CD4-positive, alpha-beta T cell treated with Interleukin-4 for 1 hour (primary cell): ENCODE measurements around the gene HPN.
"Not testable (repeated sequence)": the region's sequence is repeated elsewhere in the genome, so short reads cannot be mapped to it uniquely, and the experiment has no call there.

Source experiments
- DNase-seq, 2 donors: peaks; one replicate each; pipeline ENCODE4 v3.0.0-alpha.2; 2020 to 2022

The HPN gene

DNA sequence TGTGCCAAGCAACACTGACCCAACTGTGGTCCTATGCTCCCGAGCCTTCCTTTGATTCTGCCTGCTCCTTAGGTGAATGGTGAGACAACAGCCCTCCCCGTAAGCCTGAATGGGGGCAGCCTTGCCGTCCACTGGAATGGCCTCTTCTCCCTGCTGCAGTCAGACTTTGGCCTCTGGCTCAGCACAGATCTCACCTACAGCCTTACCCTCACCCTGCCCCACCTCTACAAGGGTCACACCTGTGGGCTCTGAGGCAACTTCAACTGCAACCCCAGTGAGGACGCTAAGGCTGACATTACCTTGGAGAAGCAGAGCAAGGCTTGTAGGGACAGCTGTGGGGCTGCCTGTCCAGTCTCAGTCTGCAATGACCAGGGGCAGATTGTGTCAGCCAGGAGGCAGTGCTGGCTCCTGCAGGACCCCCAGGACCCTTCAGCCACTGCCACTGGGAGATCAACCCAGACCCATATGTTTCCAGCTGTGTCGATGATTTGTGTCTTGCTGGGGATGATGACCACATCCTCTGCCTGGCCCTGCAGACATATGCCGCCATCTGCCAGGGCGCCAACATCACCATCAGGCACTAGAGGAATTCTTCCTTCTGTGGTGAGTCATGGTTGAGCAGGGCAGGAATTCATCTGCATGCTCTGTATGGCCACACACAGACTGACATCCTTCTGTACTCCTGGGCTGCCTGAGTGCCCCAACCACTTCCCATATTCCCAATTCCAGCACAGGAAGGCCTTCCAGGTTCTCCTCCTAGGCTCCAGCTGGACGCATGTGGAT, 46.8 kb downstream of the HPN start:
- no peak for DNase-seq

DNA sequence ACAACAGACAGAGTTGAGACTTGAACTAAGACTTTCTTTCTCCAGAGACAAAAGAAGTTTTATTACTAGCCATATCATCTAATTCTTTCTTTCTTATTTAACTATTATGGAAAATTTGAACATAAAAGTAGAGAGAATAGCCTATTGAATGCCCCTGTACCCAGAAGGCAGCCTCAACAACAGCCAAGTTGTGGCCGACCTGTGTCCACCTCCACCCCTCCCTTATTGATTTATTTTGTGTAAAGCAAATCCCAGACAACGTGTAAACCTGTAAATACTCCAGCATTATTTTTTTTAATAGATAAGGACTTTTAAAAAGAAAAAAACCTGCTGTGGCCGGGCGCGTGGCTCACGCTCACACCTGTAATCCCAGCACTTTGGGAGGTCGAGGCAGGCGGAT, 48.0 kb downstream of the HPN start:
- no peak for DNase-seq

DNA sequence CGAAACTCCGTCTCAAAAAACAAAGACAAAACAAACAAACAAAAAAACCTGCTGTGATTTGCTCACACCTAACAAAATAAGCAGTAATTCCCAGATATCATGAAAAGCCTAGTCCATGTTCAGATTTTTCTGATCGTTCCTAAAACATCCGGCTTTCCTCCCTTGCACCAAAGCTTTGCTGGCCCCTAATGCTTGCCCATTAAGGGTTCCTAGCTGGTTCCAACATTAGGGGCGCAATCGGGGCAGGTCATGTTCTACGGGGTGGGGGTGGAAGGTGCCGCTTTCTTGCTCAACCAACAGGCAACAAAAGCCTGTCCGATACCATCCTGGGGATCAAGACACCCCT, 48.6 kb downstream of the HPN start:
- no peak for DNase-seq

DNA sequence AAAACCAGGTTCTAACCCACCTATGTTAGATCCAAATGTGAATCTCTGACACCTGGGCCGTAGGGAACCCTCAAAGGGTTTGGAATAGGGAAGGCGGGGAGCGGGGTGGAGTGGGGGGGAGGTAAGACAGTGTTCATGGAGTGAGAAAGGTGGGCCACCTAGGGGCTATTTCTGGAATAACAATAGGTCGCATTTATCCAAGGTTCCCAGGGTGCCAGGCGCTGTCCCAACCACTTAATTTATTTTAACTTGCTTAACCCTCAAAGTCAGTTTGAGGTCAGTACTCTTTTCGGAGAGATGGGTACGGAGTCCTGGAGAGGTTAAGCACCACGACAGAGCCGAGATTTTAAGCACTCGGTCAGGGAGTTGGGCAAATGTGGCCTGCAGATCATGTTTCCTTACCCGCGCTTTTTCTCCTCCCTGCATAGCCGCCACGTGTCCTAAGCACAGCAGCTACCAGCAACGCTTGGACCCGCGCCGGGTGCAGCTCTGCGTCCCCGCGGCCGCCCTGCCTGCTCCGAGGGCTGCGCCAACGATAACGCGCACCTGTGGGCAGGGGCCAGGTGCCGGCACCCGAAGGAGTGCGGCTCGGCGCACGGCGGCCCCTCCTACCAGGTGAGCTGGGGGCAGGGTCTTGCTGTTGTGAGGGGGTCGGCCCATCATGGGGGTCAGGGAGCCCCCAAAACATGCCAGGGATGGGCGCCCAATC, 49.1 kb downstream of the HPN start:
- peak; percentile 46 to 57 for DNase-seq

DNA sequence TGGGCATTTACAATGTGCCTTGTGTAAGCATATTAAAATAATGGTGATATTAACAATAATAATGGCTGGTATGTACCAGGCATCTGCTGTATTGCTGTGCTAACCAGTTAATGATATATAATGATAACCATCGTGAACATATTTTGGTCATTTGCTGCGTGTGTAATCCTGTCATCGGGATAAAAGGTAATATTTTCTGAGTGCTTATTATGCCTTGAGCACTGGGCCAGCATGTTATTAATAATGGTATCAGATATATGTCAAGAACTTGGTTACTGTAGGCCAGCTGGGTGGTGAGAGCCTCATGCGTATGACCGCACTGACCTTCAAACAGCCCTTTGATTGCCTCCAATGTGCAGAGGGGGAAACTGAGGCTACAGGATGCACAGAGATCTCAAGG, 51.9 kb downstream of the HPN start:
- no peak for DNase-seq

DNA sequence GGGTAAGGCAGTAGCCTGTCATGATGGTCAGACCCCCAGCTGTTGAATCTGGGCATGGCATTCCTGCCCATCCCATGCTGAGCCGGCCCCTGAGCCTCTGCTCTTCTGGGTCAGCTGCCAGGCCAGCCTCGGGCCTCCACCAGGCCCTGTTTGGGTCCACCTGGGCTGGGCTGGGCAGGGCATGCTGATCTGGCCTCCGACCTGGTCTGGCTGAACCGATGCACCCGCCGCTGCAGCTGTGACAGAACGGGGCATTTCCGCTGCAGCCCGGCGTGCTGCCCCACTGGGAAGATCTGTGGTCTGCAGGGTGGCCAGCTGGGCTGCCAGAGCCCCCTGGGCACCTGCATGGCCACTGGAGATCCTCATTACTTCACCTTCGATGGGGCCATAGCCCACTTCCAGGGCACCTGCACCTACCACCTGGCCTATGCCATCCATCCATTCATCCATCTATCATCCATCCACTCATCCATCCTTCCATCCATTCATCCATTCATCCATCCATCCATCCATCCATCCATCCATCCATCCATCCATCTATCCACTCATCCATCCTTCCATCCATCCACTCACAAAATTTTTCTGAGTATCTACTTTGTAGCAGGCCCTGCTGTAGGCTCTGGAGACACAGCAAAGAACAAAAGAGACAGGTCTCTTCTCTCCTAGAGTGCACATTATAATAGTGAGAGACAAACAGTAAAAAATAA, 52.6 kb downstream of the HPN start:
- no peak for DNase-seq

DNA sequence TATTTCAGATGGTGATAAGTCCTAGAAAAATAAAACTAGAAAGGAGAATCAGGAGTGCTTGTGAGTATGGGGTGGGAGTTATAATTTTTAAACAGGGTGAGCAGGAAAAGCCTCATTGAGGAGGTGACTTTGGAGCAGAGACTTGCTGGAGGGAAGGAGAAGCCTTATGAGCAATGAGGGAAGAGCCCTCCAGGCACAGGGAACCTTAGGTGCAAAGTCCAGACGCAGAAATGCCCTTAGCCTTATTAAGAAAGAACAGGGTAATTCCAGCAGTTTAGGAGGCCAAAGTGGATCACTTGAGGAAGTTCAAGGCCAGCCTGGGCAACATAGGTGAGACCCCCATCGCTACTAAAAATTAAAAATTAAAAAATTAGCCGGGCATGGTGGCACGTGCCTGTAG, 53.1 kb downstream of the HPN start:
- no peak for DNase-seq

DNA sequence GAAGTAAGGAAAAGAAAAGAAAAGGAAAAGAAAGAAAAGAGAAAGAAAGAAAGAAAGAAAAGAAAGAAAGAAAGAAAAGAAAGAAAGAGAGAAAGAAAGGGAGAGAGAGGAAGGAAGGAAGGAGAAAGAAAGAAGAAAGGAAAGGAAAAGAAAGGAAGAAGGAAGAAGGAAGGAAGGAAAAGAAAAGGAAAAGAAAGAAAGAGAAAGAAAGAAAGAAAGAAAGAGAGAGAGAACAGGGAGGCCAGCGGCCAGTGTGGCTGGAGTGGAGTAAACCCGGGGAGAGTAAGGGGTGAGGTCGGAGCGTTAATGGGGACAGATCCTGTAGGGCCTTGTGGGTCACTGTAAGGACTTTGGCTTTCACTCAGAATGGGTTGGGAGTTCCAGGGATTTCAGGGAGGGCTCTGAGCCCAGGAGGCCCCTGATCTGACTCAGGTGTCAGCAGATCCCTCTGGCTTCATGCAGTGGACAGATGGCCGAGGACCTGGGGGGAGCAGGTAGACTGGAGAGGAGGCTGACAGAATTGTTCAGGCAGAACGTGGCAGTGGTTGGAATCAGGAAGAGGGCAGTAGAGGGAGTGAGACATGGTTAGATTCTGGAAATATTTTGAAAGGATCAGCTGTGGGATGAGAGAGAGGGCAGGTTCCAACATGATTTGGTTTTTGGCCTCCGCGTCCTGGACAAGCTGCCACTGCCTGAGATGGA, 54.3 kb downstream of the HPN start:
- DNase-seq, result no peak

DNA sequence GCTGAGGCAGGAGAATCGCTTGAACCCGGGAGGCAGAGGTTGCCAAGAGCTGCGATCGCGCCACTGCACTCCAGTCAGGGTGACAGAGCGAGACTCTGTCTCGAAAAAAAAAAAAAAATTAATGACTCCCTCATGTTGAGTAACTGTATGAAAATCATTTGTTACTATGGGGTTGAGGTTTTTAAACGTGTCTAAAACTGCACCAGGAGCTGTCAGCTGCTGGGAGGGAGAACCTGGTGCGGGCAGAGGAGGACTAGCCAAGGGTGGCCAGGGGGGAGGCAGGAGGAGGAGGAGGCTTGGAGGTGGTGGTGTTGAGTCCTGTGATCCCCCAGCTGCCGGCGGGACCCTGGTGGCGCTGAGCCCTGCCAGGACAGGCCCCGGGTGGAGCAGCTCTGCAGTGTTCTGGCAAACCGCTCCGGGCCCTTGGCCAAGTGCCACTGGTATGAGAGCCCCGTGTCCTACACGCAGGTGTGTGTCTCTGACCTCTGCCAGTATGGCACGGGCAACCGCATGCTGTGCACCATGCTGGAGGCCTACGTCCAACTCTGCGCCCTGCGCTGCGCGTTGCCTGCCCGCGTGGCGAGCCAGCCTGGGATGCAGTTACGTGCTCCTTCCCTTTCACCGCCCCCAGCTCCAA, 57.0 kb downstream of the HPN start:
- no peak for DNase-seq

DNA sequence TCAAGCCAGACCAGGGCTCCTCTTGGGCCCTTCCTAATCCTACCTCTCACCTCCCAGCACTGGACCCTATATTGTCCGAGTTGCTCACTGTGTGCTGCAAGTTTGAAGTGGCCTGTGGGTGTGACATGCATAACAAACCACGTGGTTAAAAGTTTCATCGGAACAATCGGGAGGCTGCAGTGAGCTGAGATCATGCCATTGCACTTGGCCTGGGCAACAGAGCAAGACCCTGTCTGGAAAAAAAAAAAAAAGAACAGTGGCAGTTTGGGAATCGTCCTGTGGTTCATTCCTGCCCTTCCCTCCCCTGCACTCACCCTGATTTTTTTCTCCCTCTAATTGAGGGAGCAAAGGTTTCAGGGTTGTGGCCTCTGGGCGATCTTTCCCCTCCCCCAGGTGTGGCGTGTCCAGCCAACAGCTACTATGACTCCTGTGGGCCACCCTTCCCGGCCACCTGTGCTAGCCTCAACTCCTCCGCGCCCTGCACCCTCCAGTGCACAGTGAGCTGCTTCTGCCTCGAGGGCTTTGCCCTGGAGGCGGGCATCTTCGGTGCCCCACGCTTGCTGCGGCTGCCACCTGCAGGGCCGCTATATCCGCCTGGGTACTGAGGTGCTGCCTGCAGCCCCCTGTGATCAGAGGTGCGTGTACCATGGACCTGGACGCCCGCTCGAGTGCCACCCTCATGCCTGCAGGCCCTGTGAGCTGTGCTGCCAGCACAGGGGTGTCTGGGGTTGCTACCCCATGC, 57.8 kb downstream of the HPN start:
- DNase-seq, result no peak

DNA sequence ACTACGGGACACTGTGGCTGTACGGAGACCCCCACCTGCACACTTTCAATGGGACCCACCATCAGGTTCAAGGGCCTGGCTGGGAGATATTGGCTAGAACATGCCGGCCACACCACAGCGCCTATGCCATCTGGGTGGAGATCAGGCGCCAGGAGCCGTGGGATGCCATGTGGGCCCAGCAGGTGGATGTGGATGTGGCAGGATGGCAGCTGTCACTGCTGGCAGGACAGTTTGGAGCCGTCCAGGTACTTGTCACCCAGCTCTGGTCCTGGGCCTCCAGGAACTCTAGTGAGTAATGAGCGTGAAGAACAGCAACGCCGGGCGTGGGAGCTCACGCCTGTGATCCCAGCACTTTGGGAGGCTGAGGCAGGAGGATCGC, 58.4 kb downstream of the HPN start:
- no peak for DNase-seq

DNA sequence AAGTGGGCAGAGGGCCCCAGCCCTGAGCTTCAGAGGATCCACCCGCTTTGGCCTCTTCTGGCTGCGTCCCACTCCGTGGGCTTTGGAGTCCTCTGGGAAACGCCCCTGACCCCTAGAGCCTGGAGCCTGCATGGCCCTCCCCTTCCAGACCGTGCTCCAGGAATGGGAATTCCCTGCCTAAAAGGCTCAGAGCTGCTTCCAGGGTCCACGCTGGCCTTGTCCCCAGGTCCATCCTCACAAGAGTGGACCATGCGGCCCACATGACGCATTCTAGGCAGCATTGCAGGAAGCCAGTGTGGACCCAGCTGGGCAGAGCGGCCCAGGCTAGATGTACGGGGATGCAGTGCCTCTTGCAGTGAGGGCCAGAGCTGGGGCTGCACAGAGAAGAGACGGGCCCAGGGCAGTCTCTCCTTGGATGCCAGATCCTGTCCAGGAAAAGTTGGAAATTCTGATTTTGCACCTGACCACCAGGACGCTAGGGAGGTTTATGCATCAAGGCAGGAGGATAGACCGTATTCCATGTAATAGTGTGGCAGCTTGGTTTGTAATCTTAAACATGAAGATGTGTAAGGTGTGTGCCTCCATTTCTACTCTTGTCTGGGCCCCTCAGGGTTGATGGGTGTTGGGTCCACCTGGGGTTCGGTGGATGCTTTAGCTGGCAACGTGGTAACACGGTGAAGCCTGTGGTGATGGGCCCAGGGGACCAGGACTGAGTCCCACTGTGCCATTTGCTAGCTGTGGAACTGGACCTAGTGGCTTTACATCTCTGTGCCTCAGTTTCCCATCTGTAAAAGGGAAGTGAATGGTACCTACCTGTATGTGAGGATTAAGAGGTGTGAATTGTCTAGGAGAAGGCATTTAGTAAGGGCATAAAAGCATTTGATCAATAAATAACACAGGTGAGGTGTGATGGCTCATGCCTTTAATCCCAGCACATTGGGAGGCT, 59.3 kb downstream of the HPN start:
- no peak for DNase-seq

DNA sequence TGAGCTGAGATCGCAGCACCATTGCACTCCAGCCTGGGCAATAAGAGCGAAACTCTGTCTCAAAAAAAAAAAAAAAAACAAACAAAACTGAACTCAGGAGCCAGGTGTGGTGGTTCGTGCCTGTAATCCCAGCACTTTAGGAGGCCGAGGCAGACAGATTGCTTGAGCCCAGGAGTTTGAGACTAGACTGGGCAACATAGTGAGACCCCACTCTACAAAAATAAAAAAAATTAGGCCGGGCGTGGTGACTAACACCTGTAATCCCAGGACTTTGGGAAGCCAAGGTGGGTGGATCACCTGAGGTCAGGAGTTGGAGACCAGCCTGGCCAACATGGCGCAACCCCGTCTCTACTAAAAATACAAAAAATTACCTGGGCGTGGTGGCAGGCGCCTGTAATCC, 60.4 kb downstream of the HPN start:
- not testable (repeated sequence) for DNase-seq

DNA sequence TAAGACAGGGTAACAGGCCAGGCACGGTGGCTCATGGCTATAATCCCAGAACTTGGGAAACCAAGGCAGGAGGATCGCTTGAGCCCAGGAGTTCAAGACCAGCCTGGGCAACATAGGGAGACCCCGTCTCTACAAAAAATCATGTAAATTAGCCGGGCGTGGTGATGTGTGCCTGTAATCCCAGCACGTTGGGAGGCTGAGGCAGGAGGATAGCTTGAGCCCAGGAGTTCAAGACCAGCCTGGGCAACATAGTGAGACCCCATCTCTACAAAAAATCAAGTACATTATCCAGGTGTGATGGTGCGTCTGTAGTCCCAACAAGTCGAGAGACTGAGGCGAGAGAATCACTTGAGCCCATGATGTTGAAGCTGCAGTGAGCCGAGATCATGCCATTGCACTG, 62.1 kb downstream of the HPN start:
- DNase-seq, result not testable (repeated sequence)

DNA sequence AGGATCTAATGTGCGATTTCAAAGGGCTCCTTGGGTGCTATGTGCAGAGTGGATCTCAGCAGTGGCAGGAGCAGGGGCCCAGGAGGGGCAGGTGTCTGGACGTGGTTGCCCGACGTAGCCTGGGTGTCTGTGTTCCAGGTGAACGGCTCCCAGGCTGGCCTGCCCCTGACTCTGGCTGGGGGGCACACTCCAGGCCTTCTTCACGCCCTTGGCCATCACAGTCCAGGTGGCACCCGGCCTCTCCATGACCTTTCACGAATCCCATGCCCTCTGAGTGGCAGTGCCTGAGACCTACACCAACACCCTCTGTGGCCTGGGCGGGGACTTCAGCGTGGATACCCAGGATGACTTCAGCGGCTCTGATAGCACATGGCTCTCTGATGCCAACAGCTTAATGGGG, 62.8 kb downstream of the HPN start:
- DNase-seq, result no peak

DNA sequence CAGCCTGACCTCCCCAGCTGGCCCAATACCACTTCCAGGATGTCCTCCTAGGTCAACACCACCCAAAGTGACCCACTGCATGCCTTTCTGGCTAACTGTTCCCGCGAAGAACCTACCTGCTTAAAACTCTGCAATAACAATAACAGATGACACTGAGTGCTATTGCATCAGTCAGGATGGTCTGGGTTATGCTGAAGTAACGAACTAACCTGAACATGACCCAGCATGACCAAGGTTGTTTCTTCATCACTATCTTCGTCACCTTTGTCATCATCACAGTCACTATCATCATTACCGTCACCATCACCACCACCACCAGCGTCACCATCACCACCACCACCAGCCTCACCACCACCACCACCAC, 63.5 kb downstream of the HPN start:
- DNase-seq, result no peak

DNA sequence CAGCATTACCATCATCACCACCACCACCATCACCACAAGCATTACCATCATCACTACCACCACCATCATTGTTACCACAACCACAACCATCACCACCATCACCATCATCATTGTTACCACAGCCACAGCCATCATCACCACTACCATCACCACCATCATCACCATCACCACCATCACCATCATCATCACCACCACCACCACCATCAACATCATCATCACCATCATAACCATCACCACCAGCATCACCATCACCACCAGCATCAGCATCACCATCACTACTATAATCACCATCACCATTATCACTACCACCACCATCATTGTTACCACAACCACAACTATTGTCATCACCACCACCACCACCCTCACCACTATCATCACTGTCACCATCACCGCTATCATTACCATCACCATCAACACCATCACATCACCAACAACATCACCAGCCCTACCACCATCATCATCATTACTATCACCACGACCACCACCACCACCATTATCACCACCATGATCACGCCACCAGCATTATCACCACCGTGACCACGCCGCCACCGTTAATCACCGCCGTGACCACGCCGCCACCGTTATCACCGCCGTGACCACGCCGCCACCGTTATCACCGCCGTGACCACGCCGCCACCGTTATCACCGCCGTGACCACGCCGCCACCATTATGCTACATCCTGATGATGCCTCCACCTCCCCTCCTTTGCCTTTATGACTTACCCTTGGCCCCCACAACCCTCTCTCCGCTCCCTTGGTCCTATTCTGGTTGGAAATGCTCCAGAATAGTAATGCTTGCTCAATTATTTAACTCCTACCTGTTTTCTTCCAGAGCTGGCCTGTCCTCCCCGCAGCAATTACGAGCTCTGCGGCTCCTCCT, 64.1 kb downstream of the HPN start:
- no peak for DNase-seq

DNA sequence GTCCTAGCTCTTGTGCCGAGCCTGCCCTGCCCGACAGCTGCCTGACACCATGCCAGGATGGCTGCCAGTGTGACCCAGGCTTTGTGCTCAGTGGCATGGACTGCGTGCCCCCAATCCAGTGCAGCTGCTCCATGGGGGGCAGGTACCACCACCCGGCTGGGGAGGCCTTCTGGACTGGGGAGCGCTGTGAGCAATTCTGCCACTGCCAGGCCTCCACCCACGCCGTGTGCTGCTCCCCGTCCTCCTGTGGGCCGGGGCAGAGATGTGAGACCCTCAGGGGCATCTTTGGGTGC, 64.7 kb downstream of the HPN start:
- no peak for DNase-seq

DNA sequence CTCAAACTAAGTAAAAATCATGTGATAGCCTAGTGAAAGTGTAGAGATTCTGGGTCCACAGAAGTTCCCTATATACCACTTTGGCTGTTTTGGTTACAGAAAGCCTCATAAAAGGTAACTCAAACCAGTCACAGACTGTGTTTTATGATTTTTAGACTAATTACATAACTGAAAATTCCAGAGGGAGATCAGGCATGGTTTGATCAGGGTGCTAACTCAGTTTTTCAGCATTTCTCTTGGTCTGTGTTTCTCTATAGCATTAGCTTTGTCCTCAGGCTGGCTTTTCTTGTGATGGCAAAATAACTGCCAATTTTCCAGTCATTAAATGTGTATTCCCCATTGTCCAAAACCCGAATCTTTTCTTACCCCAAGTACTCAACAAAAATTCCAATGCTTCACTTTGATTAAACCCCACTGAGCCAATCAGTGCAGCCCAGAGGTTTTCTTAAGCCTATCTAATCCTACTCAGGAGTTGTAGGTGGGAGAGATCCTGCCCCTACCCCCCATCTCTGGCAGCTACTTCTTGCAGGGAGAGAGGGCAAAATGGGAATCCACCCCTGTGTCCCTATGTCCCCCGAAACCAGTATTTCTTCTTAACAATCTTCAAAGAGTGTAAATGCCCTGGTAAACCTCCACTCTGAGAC, 65.5 kb downstream of the HPN start:
- DNase-seq, result no peak

DNA sequence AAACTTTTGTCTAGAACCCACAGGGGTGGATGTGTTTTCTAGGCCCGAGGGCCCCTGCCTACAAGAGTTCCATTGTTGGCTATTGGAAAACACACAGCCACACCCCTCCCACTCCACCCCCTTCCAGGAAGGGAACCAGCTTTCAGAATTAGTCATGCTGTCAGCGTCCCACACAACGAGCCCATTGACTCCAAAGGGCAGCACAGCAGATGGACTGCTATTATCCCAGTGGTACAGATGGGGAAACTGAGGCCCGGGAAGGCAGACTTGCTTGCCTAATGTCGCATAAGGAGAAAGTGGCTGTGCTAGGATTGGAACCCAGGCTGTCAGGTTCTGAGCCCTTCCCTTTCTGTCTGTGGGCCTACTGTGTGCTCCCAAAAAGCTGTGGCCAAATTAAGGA, 66.0 kb downstream of the HPN start:
- DNase-seq, result no peak
